ENCODE results near the gene GALNT10. TPM values are rescaled to one million over a fixed set of nuclear protein-coding genes. Genes with fewer than 3 reads are reported as not detected.

Gene GALNT10
- total and polyA plus RNA-seq, 10 of the 15 experiments (the other 5 are each of a cell fraction or from before 2014, with no cell fraction given) = 3.9 to 35.4 (median 15.5) TPM

DNA sequence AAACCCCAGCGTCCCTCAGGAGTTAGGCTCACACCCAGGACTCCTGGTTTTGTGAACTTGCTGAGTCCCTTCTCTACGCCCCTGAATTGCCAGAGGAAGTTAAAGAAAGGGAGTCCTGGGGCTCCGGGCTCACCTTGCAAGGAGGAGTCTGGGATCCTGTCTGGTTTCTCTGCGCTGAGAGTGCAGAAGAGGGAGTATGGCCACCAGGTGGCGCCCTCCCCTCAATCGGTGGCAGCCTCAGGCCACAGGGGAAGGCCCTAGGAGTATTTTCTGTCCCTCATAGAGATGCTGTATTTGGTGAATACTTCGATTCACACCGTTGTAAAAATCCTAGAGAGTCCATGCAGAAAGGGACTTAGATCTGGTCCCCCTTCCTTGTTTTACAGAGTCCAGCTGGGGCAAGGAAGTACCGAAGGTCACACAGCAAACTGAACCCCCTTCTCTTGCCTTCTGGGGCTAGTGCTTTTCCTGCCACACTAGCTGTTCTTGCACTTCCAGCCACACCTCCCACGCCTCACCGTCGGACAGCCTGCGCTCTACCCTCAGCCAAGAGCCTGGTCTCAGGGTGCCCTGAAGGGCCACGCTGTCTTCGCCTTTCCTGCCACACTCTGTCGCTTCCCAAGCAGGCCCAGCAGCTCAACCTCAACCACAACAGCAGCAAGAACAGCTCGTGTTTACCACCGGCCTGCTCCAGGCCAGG lies 277.3 kb downstream of the GALNT10 start (continued):
- peak; percentile 45; the same call in 1 of the 3 replicates for TF ChIP-seq POU2F2 (IDR thresholded peaks at IDR 0.05; ENCODE audit: borderline replicate concordance, low read depth, low read length)
- 0 out of 2 replicates have a peak, but pooled peaks have one; percentile 28 for TF ChIP-seq SMARCA5 (IDR thresholded peaks at IDR 0.05)
- TF ChIP-seq, protein P1, sequence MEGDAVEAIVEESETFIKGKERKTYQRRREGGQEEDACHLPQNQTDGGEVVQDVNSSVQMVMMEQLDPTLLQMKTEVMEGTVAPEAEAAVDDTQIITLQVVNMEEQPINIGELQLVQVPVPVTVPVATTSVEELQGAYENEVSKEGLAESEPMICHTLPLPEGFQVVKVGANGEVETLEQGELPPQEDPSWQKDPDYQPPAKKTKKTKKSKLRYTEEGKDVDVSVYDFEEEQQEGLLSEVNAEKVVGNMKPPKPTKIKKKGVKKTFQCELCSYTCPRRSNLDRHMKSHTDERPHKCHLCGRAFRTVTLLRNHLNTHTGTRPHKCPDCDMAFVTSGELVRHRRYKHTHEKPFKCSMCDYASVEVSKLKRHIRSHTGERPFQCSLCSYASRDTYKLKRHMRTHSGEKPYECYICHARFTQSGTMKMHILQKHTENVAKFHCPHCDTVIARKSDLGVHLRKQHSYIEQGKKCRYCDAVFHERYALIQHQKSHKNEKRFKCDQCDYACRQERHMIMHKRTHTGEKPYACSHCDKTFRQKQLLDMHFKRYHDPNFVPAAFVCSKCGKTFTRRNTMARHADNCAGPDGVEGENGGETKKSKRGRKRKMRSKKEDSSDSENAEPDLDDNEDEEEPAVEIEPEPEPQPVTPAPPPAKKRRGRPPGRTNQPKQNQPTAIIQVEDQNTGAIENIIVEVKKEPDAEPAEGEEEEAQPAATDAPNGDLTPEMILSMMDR (IDR thresholded peaks at IDR 0.05 in 2 of 3, conservative IDR thresholded peaks at IDR 0.05 in 1 of 3; ENCODE audit: control insufficient read depth in 2 of 3, extremely low read depth in 1 of 3, insufficient read depth in 1 of 3, low read depth in 3 of 3, low read length in 3 of 3) = peak; percentile 89 to 96 (median 92)
- TF ChIP-seq, protein P2, sequence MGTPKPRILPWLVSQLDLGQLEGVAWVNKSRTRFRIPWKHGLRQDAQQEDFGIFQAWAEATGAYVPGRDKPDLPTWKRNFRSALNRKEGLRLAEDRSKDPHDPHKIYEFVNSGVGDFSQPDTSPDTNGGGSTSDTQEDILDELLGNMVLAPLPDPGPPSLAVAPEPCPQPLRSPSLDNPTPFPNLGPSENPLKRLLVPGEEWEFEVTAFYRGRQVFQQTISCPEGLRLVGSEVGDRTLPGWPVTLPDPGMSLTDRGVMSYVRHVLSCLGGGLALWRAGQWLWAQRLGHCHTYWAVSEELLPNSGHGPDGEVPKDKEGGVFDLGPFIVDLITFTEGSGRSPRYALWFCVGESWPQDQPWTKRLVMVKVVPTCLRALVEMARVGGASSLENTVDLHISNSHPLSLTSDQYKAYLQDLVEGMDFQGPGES (IDR thresholded peaks at IDR 0.05) = no peak
- TF ChIP-seq, protein P3, sequence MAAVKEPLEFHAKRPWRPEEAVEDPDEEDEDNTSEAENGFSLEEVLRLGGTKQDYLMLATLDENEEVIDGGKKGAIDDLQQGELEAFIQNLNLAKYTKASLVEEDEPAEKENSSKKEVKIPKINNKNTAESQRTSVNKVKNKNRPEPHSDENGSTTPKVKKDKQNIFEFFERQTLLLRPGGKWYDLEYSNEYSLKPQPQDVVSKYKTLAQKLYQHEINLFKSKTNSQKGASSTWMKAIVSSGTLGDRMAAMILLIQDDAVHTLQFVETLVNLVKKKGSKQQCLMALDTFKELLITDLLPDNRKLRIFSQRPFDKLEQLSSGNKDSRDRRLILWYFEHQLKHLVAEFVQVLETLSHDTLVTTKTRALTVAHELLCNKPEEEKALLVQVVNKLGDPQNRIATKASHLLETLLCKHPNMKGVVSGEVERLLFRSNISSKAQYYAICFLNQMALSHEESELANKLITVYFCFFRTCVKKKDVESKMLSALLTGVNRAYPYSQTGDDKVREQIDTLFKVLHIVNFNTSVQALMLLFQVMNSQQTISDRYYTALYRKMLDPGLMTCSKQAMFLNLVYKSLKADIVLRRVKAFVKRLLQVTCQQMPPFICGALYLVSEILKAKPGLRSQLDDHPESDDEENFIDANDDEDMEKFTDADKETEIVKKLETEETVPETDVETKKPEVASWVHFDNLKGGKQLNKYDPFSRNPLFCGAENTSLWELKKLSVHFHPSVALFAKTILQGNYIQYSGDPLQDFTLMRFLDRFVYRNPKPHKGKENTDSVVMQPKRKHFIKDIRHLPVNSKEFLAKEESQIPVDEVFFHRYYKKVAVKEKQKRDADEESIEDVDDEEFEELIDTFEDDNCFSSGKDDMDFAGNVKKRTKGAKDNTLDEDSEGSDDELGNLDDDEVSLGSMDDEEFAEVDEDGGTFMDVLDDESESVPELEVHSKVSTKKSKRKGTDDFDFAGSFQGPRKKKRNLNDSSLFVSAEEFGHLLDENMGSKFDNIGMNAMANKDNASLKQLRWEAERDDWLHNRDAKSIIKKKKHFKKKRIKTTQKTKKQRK (IDR thresholded peaks at IDR 0.05; ENCODE audit: low read depth, low read length) = no peak
- TF ChIP-seq, protein P4, sequence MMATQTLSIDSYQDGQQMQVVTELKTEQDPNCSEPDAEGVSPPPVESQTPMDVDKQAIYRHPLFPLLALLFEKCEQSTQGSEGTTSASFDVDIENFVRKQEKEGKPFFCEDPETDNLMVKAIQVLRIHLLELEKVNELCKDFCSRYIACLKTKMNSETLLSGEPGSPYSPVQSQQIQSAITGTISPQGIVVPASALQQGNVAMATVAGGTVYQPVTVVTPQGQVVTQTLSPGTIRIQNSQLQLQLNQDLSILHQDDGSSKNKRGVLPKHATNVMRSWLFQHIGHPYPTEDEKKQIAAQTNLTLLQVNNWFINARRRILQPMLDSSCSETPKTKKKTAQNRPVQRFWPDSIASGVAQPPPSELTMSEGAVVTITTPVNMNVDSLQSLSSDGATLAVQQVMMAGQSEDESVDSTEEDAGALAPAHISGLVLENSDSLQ (IDR thresholded peaks at IDR 0.05) = 0 out of 2 replicates have a peak, but pooled peaks have one; percentile 8
- no peak for TF ChIP-seq RFX5 (IDR thresholded peaks at IDR 0.05; ENCODE audit: low read depth, low read length)
- TF ChIP-seq BRCA1 (IDR thresholded peaks at IDR 0.05; ENCODE audit: low read depth, low read length) = no peak
- no peak for TF ChIP-seq MYB (IDR thresholded peaks at IDR 0.05; ENCODE audit: borderline replicate concordance, low read depth, low read length)
- 0 out of 2 replicates have a peak, but pooled peaks have one; percentile 18 for TF ChIP-seq ZSCAN29 (IDR thresholded peaks at IDR 0.05)
- TF ChIP-seq NFYA (IDR thresholded peaks at IDR 0.05; ENCODE audit: borderline replicate concordance, low read depth, low read length) = no peak
- peak; percentile 100 for TF ChIP-seq SMC3 (IDR thresholded peaks at IDR 0.05; ENCODE audit: borderline replicate concordance, low read length)
- no peak for TF ChIP-seq PAX8 (IDR thresholded peaks at IDR 0.05)
- TF ChIP-seq RAD21 (IDR thresholded peaks at IDR 0.05; ENCODE audit: insufficient read depth, low read depth, low read length) = peak; percentile 98
- TF ChIP-seq JUNB (IDR thresholded peaks at IDR 0.05) = no peak
- TF ChIP-seq POLR2AphosphoS2 (IDR thresholded peaks at IDR 0.05; ENCODE audit: low read depth, low read length) = no peak
- no peak for TF ChIP-seq ZBED1 (IDR thresholded peaks at IDR 0.05; ENCODE audit: borderline replicate concordance)
- TF ChIP-seq RELA (IDR thresholded peaks at IDR 0.05; ENCODE audit: borderline replicate concordance, partially characterized antibody) = peak; percentile 43
- no peak for TF ChIP-seq BHLHE40 (IDR thresholded peaks at IDR 0.05; ENCODE audit: borderline replicate concordance in 1 of 2, low read depth in 2 of 2, low read length in 1 of 2)
- TF ChIP-seq, protein P5, sequence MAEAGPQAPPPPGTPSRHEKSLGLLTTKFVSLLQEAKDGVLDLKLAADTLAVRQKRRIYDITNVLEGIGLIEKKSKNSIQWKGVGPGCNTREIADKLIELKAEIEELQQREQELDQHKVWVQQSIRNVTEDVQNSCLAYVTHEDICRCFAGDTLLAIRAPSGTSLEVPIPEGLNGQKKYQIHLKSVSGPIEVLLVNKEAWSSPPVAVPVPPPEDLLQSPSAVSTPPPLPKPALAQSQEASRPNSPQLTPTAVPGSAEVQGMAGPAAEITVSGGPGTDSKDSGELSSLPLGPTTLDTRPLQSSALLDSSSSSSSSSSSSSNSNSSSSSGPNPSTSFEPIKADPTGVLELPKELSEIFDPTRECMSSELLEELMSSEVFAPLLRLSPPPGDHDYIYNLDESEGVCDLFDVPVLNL (IDR thresholded peaks at IDR 0.05; ENCODE audit: low read depth, low read length) = no peak
- TF ChIP-seq ZNF622 (IDR thresholded peaks at IDR 0.05) = no peak
